ENCODE measurements around the gene FBP1.

Gene FBP1

DNA sequence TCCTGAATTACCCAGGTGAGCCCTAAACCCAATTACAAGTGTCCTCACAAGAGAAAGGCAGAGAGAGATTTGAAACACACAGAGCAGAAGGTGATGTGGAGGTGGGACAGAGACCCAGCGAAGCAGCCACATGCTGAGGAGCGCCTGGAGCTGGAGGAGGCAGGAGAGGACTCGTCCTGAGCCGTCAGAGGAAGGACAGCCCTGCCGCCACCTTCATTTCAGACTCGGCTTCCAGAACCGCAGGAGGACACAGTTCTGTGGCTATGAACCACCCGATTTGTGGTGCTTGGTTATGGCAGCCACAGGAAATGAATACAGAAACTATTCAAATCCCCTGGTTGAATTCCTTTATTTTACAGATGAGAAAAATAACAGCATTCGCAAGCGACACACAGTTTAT, 16.4 kb upstream of the FBP1 start:
- H3K4me3 ChIP-seq, result peak overlapping the region; percentile 53
- no peak overlapping the region for H3K27ac ChIP-seq
- no peak for DNase-seq (ENCODE audit: low spot score)
- TF ChIP-seq, protein P1, sequence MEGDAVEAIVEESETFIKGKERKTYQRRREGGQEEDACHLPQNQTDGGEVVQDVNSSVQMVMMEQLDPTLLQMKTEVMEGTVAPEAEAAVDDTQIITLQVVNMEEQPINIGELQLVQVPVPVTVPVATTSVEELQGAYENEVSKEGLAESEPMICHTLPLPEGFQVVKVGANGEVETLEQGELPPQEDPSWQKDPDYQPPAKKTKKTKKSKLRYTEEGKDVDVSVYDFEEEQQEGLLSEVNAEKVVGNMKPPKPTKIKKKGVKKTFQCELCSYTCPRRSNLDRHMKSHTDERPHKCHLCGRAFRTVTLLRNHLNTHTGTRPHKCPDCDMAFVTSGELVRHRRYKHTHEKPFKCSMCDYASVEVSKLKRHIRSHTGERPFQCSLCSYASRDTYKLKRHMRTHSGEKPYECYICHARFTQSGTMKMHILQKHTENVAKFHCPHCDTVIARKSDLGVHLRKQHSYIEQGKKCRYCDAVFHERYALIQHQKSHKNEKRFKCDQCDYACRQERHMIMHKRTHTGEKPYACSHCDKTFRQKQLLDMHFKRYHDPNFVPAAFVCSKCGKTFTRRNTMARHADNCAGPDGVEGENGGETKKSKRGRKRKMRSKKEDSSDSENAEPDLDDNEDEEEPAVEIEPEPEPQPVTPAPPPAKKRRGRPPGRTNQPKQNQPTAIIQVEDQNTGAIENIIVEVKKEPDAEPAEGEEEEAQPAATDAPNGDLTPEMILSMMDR (IDR thresholded peaks at IDR 0.05), result no peak

DNA sequence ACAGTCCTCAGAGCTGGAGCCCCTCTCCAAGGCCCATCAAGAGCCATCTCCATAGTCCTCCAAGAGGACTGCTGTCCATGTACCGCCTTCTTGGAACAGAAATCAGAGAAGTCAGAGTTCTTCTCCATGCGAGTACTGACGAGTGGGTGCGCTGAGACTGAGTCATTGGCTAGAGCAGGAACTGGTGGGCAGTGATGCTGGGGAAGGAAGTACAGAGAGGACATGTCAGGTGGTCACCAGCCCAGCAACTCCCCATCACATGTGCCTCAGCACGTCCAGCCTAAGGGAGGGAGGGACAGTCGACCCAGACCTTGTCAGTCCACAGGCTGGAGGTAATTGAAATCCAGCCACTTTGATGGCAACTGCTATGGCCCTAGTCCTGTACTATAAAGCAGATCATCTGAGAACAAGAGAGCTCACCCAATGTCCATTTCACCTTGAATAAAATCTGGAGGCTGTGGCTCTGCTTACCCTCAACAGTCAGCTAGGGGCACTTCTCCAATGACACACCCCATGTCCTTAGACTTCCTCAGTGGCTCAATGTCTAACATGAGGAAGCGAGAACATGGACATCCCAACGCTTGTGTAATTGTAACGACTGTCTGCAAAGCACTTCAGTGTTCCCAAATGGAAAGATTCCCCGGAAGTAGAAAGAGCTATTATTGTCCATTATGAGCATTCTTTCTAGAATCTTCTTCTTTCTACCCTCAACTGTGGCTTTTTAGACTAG, 15.0 kb upstream of the FBP1 start:
- Histone ChIP-seq H3K27ac (peak overlapping the region in 1 of 2 donors; percentile 54), H3K4me3 (no peak overlapping the region)
- DNase-seq (ENCODE audit: low spot score), result no peak
- TF ChIP-seq, protein P1 (IDR thresholded peaks at IDR 0.05), result no peak

DNA sequence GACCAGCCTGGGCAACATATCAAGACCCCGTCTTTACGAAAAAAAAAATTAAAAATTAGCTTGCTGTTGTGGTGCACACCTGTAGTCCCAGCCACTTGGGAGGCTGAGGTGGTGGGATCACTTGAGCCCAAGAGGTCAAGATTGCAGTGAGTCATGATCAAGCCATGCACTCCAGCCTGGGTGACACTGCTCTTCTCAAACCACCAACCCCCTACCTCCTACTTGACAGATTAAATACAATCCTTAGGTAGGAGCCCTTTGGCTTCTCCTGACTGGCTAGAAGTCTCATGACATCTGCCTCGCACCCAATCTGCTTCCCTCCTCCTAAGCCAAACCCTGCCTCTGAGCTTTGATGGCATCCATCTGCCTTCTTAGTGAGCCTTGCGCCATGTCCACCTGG, 11.6 kb upstream of the FBP1 start:
- TF ChIP-seq, protein P1 (IDR thresholded peaks at IDR 0.05), result no peak

DNA sequence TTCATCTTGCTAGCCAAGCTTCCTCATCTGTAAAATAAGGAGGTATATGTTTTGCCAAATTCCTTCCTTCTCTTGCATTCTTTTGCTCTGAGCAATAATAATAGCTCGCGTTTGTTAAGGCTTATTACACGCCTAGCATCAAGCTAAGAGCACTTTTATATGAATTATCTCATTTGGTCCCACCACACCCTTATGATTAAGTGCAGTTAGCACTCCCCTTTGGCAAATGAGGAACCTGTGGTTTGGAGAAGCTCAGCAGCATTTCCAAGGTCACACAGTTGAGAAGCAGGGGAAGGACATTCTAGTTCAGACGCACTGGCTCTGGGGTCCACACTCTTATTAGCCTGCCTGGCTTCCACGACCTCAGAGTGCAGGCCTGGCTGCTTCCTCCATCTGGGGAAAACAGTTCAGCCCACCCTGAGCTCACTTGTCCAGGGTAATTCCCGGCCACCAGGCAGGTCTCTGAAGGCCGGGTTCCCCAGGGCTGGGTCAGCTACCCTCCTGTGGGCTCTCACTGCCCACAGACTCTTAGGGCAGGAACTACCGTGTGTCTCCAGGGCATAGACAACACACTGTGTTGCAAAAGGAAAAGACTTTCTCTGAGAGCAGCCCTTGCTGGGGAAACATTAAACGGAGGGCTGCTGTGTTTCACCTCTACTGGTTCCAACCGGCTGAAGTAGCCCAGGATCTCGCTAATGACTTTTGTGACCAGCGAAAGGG, 9.9 kb upstream of the FBP1 start:
- TF ChIP-seq, protein P1 (IDR thresholded peaks at IDR 0.05), result no peak
- no peak overlapping the region for H3K4me3 ChIP-seq
- H3K27ac ChIP-seq, result peak overlapping the region in 1 of 2 donors; percentile 30
- no peak for DNase-seq (ENCODE audit: low spot score)

More for the DNA sequence above, 11.6 kb upstream of the FBP1 start:
- no peak for DNase-seq (ENCODE audit: low spot score)
- H3K4me3 ChIP-seq, result no peak overlapping the region
- no peak overlapping the region for H3K27ac ChIP-seq

DNA sequence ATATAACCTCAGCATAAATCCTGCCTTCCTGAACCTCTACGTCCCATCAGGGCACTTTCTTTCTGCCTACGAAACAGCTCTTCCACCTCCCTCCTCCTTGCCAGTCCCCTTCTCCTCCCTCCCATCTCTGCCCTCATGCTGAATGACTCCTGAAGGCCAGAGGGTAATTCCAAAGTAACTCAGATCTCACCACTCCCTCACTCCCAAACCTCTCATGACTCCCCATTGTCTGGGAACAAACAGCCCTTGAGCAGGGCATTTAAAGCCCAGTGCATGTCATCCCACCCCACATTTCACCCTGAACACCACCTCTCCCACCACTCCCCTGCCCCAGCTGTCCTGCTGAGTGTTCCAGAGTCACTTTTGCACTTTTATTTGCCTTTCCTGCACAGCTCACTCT, 8.9 kb upstream of the FBP1 start:
- H3K4me3 ChIP-seq, result no peak overlapping the region
- H3K27ac ChIP-seq, result no peak overlapping the region
- no peak for DNase-seq (ENCODE audit: low spot score)
- TF ChIP-seq, protein P1 (IDR thresholded peaks at IDR 0.05), result no peak

DNA sequence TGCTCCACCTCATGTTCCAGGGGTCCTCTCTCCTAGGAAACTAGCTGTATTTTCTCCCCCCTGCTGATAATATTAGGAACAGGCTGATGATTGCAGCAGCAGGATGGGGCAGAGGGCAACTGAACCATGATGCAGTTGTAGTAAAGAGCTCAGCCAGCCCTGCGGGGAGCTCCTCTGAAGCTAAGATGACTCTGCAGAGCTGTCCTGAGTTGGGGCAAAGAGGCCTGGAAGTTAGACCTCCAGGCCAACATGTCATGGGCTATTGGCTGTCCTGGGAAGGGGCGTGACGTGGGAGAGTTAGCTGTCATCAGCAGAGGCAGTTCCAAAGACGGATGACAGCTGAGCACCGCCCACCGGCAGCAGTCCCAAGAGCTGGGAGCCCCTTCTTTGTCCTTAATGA, 6.6 kb upstream of the FBP1 start:
- no peak overlapping the region for H3K27ac ChIP-seq
- TF ChIP-seq, protein P1 (IDR thresholded peaks at IDR 0.05), result no peak
- H3K4me3 ChIP-seq, result no peak overlapping the region
- no peak for DNase-seq (ENCODE audit: low spot score)

GRCh38 chr9:94644543-94644942, 5.2 kb upstream of the FBP1 start:
- no peak for DNase-seq (ENCODE audit: low spot score)
- TF ChIP-seq, protein P1 (IDR thresholded peaks at IDR 0.05), result no peak
- no peak overlapping the region for H3K27ac ChIP-seq
- H3K4me3 ChIP-seq, result no peak overlapping the region

All from coronary artery (tissue), 2 donors.